DMS114 treated with DMSO at 0.1 percent for 48 hours (cell line): ENCODE measurements around the gene PCBP3.

ENCODE experiments used
- DNase-seq: peaks from one replicate; lab custom pipeline; 2025; ENCODE audit not compliant: unreplicated experiment; lab: John Stamatoyannopoulos, UW

Gene PCBP3

GRCh38 chr21:45938811-45939520 lies 295.4 kb downstream of the PCBP3 start:
- no peak for DNase-seq

- DNase-seq, result no peak
Observed at GRCh38 chr21:45939521-45940045, 296.1 kb downstream of the PCBP3 start.

- DNase-seq, result no peak
Observed at GRCh38 chr21:45940091-45940490, 296.6 kb downstream of the PCBP3 start.

- DNase-seq, result no peak
Observed at GRCh38 chr21:45940621-45941337, 297.3 kb downstream of the PCBP3 start.

GRCh38 chr21:45941338-45941710 lies 297.8 kb downstream of the PCBP3 start:
- DNase-seq, result no peak

GRCh38 chr21:45941717-45942546 lies 298.4 kb downstream of the PCBP3 start:
- no peak for DNase-seq

- DNase-seq, result no peak
Observed at GRCh38 chr21:45942755-45943629, 299.5 kb downstream of the PCBP3 start.

- DNase-seq, result no peak
Observed at GRCh38 chr21:45943630-45944540, 300.4 kb downstream of the PCBP3 start.

- DNase-seq, result no peak
Observed at GRCh38 chr21:45944601-45945000, 301.1 kb downstream of the PCBP3 start.

GRCh38 chr21:45945066-45945867 lies 301.7 kb downstream of the PCBP3 start:
- no peak for DNase-seq

- DNase-seq, result no peak
Observed at GRCh38 chr21:45945868-45946210, 302.3 kb downstream of the PCBP3 start.

- no peak for DNase-seq
Observed at GRCh38 chr21:45947296-45947695, 303.8 kb downstream of the PCBP3 start.

- DNase-seq, result no peak
Observed at GRCh38 chr21:45947716-45948255, 304.3 kb downstream of the PCBP3 start.

- no peak for DNase-seq
Observed at GRCh38 chr21:45948576-45949141, 305.1 kb downstream of the PCBP3 start.

- DNase-seq, result no peak
Observed at GRCh38 chr21:45949928-45950739, 306.6 kb downstream of the PCBP3 start.

- no peak for DNase-seq
Observed at GRCh38 chr21:45950740-45951515, 307.4 kb downstream of the PCBP3 start.

- DNase-seq, result no peak
Observed at GRCh38 chr21:45951676-45952075, 308.2 kb downstream of the PCBP3 start.
